Measurements from ENCODE around the gene IL18. TPM values are rescaled to one million over a fixed set of nuclear protein-coding genes. Genes with fewer than 3 reads are reported as not detected.
"Not testable (repeated sequence)": the region's sequence is repeated elsewhere in the genome, so short reads cannot be mapped to it uniquely, and the experiment has no call there.

IL18 gene
- total and polyA plus RNA-seq, 2 experiments from 2014 or later = 0.28 to 1.7 TPM

- not testable (repeated sequence) for H3K9me3 Mint-ChIP-seq; H3K4me3 Mint-ChIP-seq; H3K9me2 ChIP-seq (ENCODE audit: insufficient read depth); H3K79me2 ChIP-seq (replicated peaks; ENCODE audit: insufficient read depth); DNase-seq (ENCODE audit: low spot score); H3K27me3 Mint-ChIP-seq (ENCODE audit: insufficient read depth, low read depth, poor library complexity); H3K36me3 Mint-ChIP-seq (ENCODE audit: low read depth); H3K36me3 ChIP-seq (ENCODE audit: insufficient read depth); H3K27me3 ChIP-seq (ENCODE audit: insufficient read depth); H3K4me2 ChIP-seq; ATAC-seq; H3K27ac ChIP-seq (ENCODE audit: low read depth); H3K27ac Mint-ChIP-seq; H3K4me3 ChIP-seq; H3F3A ChIP-seq (replicated peaks; ENCODE audit: low read depth); H3K4me1 Mint-ChIP-seq; H4K20me1 ChIP-seq (replicated peaks; ENCODE audit: insufficient read depth); H3K4me1 ChIP-seq (ENCODE audit: insufficient read depth); H2AFZ ChIP-seq
Measured at GRCh38 chr11:112199101-112199500, 35.2 kb upstream of the IL18 start.

- Mint-ChIP-seq H3K4me1 (no peaks in the 10 kb centered on the region), H3K36me3 (ENCODE audit: low read depth) (no peaks in the 10 kb centered on the region), H3K4me3 (no peak overlapping the region), H3K9me3 (no peaks in the 10 kb centered on the region), H3K27ac (no peak overlapping the region), H3K27me3 (ENCODE audit: insufficient read depth, low read depth, poor library complexity) (peaks cover 4% of the 10 kb centered on the region)
- no peak overlapping the region for H3K27ac ChIP-seq (ENCODE audit: low read depth)
- ATAC-seq (no peak), DNase-seq (ENCODE audit: low spot score) (no peak)
- peaks cover 3% of the 10 kb centered on the region; the same call in 1 of the 2 replicates for H4K20me1 ChIP-seq (replicated peaks; ENCODE audit: insufficient read depth)
- no peaks in the 10 kb centered on the region for H3K4me1 ChIP-seq (ENCODE audit: insufficient read depth)
- H3K36me3 ChIP-seq (ENCODE audit: insufficient read depth) = no peaks in the 10 kb centered on the region
- H2AFZ ChIP-seq = no peak overlapping the region
- no peaks in the 10 kb centered on the region for H3K27me3 ChIP-seq (ENCODE audit: insufficient read depth)
- TF ChIP-seq ZNF114 (CRISPR knock-in tag; IDR thresholded peaks at IDR 0.05) (no peak), REST (IDR thresholded peaks at IDR 0.05; ENCODE audit: unreplicated experiment) (no peak), ZNF462 (CRISPR knock-in tag; IDR thresholded peaks at IDR 0.05) (no peak), POLR2AphosphoS5 (IDR thresholded peaks at IDR 0.05; ENCODE audit: low read depth) (no peak), JUNB (IDR thresholded peaks at IDR 0.05; ENCODE audit: unreplicated experiment) (no peak), ETS1 (IDR thresholded peaks at IDR 0.05) (no peak), CTCF (conservative IDR thresholded peaks at IDR 0.05; ENCODE audit: low read depth in 2 of 2) (no peak), ZNF331 (CRISPR knock-in tag; IDR thresholded peaks at IDR 0.05; ENCODE audit: low read depth) (no peak)
- H3F3A ChIP-seq (replicated peaks; ENCODE audit: low read depth) = no peaks in the 10 kb centered on the region
- no peak overlapping the region for H3K4me2 ChIP-seq
- H3K9me2 ChIP-seq (ENCODE audit: insufficient read depth) = no peaks in the 10 kb centered on the region
- no peak overlapping the region for H3K4me3 ChIP-seq
- no peaks in the 10 kb centered on the region for H3K79me2 ChIP-seq (replicated peaks; ENCODE audit: insufficient read depth)
Measured at GRCh38 chr11:112196519-112197087, 32.7 kb upstream of the IL18 start.

Measured in GM23338 (cell line).